HG03135 (cell line): ENCODE measurements around the gene CEP85L.

Experiments used
- ATAC-seq: cut with Tn5 transposase; IDR thresholded peaks from one replicate; pipeline ENCODE4 v1.9.1; 2021; ENCODE audit warnings: mild to moderate bottlenecking, moderate library complexity; ENCODE audit not compliant: unreplicated experiment

Gene CEP85L

GRCh38 chr6:118502169-118502568 is 149.2 kb downstream of the CEP85L start:
- ATAC-seq = no peak

DNA sequence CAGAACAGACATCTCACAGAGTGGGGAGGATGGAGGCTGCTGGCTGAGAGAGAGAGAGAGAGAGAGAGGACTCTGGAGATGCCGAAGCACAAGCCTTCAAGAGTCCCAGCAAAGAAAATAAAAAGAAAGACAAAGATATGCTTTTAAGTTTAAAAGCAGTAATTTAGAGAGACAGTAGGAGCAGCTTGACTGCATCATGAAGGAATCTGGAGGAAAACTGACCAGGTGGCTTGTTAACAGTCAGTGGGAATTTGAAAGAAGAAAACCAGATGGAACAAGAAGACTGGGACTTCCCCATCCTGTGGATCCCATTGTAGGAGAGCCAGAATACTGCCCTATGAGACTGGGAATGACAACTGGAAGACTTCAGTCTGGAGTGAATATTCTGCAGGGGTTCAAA is 149.6 kb downstream of the CEP85L start:
- ATAC-seq = no peak

GRCh38 chr6:118501099-118501498 is 150.3 kb downstream of the CEP85L start:
- ATAC-seq = no peak

DNA sequence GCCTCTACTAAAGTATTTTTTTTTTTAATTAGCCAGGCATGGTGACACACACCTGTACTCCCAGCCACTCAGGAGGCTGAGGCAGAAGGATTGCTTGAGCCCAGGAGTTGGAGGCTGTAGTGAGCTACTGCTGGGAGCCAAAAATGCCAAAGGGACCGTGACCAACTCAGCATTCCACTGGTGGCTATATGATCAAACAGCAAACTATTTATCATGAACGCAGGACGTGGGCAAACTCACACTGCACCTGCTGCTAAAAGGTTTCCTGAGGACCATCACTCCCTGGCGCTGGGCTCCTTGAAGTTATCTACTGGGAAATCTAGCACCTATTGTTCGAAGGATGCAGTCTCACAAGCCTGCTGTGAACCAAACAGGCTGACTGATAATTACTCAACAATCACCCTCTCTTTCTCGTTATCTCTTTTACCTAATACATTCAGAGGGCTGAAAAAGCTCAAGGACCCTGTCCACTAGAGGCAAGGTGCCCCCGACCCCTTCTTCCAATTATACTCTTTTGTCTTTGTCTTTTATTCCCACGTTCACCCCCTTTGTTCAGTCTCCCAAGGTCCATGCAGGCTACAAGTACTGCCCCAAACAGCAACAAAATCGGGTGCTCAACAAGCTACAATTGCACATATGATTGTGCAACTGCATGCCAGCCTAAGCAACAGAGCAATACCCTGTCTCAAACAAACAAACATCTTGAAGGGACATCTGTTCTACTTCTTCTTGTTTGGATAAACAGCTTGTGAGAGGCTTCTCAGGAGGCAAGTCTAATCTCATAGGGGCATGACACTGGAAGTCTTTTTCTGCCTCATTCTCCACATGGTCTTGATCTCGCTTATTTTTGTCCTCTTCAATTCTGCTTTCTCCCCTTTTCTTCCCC is 151.0 kb downstream of the CEP85L start:
- no peak for ATAC-seq

DNA sequence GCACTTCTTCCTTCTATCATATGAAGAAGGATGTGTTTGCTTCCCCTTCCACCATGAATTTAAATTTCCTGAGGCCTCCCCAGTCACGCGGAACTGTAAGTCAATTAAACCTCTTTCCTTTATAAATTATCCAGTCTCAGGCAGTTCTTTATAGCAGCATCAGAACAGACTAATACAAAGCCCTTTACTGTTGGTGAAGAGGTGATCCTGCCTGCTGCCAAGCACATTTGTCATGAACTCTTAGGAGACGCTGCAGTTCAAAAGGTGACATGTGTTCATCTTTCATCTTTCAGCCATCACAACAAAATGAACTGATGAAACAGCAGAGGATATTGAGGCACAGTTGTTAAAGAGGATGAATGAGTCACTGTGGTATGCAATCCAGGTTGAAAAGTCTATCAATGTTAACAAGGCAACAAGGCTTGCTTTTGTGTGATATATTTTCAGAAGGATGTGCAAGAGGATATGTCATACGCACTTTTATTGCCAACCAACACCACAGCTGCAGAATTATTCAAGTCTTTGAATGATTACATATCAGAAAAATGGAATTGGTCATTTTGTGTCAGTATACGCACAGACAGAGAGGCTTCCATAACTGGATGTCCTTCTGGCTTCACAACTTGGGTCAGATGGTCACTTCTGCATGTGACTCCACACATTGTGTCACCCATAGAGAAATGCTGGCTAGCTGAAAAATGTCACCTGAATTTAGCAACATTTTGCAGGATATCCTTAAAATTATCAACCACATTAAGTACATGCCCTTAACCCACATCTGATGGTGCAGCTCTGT is 155.7 kb downstream of the CEP85L start:
- ATAC-seq = no peak

GRCh38 chr6:118494091-118494490 is 157.3 kb downstream of the CEP85L start:
- no peak for ATAC-seq

DNA sequence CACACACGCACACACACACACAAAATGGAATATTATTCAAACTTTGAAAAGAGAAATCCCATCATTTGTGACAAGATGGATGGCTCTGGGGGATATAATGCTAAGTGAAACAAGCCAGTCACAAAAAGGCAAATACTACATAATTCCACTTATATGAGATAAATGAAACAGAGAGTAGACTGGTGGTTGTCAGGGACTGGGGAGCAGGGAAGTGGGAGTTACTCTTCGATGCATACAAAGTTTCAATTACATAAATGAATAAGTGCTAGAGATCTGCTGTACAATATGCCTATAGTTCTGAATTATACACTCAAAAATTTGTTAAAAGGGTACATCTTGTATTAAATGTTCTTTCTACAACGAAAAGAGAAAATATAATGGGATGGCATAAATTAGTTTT is 161.4 kb downstream of the CEP85L start:
- ATAC-seq = no peak

DNA sequence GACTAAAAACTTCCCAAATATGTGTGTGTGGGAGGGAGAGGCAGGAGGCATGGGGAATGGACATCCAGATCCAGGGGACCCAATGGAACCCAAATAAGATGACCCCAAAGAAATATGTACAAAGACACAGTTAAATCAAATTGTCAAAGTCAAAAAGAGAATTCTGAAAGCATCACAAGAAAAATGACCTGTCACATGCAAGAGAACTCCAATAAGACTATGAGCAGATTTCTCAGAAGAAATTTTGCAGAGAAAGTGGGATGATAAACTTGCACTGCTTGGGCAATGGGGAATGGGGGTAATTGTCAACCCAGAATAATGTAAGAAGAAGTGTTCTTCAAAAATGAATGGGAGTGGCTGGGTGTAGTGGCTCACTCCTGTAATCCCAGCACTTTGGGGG is 162.8 kb downstream of the CEP85L start:
- no peak for ATAC-seq

DNA sequence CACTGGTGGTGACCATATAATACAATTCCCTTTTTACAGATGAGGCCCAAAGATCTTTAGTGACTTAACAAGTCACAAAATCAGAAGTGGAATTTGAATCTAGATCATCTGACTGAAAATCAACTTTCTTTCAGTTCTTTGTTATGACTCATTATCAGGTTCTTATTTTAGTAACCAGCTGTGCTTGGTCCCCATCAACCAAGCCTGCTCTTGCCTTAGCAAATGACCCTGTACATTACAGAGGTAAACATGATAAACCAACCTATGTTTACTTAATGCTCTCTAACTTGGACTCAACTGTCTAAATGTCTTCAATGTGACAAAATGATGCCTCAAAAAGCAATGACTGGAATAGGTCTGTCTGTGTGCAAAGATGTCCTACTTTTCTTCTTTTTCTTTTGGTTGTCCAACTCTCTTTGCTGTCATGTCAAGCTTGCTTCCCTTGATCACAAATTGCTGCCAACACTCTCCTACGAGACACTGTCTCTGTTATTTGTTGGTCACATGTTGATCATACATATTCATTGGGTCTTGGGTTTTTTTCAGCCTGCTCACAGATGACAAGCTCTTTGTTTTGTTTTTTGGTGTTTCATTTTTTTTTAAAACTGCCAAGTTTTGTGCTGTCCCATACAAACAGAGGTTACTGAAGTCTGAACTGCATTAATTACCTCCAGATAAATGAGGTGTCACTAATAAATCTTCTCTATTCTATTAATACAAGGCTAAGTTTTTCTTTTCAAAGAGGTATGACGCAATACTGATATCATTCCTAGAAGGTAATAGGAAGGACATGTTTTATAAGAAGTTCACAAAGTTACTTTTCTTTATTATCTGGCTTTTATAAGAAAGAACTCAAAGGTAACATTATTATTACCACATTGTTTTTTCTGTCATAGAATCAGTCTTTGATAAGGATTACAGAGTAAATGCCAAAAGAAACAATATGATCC is 165.5 kb downstream of the CEP85L start:
- peak; percentile 90 for ATAC-seq

GRCh38 chr6:118476551-118476950 is 174.8 kb downstream of the CEP85L start:
- ATAC-seq = no peak

DNA sequence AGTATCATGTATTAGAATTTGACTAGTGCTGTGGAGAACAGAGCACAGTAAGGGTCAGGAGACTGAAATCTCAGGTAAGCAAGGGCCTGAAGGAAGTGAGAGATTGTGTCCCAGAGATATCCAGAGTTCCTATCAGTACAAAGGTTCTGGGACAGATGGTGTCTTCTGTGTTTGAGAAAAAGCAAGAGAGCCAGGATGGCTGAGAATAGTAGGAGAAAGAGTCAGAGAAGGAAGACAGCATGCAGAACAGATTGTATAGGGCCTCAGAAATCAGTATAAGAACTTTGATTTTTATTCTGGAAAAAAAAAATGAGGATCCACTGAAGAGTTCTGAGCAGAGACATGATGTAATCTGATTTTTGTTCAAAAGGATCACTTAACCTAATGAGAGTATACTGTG is 178.1 kb downstream of the CEP85L start:
- no peak for ATAC-seq

- no peak for ATAC-seq
Observed at GRCh38 chr6:118469468-118469867, 181.9 kb downstream of the CEP85L start.

DNA sequence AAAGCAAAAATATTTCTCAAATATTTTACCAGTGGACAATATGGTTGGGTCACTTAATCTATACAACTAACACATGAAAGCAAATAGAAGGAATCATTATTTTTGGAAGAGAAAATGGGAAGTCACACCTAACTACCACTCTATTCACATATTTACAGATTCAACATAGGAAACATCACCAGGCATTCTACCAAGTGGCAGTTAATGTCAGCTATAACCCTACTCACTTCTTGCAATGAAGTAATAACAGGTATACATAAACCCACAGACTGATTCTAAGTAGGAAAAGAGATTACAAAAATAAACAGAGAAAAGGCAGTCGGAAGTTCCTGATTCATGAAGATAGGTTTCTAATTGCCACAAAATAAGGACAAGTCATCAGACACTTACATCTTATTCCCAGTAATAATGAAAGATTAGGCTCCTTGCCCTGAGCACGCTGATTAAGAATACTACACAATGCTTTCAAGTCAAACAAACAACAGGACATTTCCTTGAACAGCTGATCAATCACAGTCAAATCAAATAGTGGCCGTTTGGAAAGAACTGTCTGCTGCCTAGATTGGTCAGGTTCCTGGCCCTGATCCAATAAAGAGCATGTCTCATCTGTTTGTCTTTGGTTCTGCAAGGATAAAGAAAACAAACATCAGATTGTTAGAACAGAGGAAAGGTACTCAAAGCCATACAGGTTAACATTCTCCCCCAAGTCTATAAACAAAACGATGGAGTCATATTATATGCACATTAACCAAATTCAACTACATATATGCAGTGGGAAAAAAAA is 182.5 kb downstream of the CEP85L start:
- no peak for ATAC-seq

DNA sequence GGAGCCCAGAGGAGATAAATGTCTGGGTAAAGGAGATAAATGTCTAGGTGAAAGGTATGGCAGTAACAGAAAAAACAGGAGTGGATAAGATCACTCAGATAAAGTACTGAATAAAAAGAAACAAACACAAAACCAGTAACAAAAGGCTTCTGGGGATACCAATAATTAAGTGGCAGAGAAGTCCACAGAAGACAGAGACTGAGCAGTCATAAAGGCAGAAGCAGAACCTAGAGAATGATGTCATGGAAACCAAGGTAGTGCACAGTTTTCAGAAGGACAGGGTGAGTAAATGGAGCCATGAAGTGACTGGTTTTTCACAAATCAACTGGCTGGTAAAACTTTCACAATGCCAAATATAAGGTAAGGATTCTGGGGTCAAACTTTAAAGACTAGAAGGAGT is 184.2 kb downstream of the CEP85L start:
- ATAC-seq = no peak

DNA sequence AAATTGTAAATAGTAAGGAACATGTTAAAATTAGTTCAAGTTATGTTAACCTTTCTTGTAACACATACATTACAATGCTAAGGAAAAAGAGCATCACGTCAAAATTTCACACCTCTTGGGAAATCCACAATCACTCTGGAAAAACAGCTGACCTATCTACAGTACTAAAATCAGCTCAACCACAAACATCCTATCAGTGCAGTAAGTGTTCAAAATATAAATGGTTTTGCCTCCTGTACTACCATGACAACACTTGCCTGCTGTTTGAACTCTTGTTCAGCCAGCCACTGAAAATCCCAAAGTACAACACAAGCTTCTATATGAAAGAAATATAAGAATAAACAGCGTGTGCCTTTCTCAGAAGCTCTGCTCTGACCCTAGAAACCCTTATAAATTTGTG is 186.8 kb downstream of the CEP85L start:
- no peak for ATAC-seq

DNA sequence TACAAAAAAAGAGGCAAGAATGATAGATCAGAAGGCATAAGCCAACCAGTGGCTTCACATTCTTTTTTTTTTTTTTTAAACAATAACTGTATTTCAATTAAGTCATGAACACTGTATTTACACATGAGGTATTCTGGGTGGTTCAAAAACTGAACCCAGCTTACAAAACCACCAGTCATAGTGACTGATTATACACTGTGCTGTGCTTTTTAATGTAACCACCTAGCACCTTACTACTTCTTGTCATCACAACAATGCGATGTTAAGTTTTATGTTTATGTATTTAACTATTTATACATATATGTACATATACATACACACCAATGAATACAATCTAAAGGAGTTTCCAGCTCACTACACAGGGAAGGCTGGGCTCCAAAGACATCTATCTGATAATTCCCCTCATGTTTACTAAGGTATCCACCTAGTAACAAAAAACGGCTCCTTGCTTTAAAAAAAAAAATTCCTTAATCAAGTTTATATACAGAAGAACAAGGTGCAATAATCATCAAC is 190.4 kb downstream of the CEP85L start:
- no peak for ATAC-seq

DNA sequence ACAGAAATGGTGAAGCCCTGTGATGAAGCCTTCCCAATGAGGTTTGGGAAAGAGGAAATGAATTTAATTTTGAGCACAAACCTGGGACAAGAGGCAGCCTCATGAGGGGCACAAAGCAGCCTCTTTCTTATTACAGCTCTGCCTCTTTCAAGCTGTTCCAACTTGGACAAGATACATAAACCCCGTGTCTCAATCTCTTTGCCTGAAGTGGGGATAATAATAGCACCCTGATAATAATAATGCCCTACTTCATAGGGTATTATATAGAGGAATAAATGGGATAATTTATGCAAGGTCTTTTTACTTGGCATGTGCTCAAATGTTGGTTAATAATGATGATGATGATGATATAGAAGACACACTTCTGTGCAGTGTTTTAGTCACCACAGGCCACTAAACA is 194.4 kb downstream of the CEP85L start:
- ATAC-seq = no peak

DNA sequence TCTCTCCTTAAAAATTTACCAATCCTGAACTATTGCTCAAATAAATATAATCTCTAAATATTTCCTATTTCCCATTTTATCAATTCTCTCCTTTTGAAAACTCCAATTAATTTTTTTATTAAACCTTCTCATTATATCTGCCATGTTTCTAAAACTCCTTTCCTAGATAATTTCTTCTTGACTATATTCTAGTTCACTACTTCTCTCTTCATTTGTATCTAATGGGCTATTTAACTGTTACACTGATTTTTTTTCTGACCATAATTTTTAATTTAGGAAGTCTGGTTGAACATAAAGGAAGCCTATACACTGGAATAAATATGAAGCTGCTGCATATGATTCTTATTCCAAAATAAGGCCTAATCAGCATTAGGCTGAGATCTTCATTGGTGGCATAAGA is 199.6 kb downstream of the CEP85L start:
- ATAC-seq = no peak

DNA sequence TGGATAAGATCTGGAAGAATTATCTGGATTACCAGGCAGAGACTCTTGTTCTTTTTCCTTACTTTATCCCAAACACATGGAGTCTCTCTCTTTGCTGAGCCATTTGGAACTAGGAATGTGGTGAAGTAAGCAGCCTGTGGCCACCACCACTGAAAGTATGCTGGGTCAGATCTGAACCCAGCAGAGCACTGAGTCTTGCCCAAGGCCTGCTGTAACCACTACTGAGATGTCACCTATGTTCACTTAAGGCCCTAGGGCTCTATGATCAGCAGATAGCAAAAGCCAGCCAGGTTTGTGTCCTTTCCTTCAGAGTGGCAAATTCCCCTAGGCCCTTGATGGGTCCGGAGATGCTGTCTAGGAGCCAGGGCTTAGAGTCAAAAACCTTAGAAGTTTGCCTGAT is 206.6 kb downstream of the CEP85L start:
- ATAC-seq = no peak

DNA sequence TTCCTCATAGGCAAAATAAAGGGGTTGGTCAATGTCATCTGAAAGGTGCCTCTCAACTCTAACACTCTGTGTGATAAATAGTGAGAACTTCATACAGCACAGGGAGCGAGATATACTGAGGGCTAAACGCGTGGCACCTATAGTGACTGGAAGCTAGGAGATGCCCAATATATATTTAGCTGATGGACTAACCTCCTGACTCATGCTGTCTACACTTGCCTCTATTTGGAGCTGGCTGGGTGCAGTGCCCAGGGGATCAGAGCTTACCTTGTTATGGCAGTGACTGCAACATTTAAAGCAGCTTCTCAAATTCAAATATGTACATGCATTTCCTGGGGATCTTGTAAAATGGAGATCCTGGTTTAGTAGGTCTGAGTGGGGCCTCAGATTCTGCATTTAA is 214.9 kb downstream of the CEP85L start:
- ATAC-seq = no peak
